CD4-positive, alpha-beta T cell treated with Interleukin-1 beta for 1 hour (primary cell): ENCODE results near the gene RTRAF.

ENCODE experiments used
- DNase-seq, 2 donors: peaks; one replicate each; pipeline ENCODE4 v3.0.0-alpha.2; 2020 to 2022

Gene RTRAF

DNA sequence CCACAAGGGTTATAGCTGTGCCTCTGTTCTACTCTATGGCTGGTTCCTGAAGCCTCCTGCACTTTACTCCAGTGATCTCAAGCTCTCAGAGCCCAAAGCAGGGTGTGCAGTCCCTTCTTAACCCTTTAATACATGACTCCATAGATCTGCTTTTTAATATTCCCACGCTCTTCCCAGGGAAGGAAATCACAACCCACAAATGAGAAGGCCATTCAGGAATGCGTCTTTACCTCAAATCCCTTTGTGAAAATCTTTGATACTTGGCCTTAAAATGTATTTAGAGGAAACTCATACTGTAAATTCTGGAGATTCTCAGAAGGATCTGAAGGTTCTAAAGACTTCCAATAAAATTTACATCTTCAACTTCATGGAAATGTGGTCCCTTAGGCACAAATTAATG, 62.5 kb downstream of the RTRAF start:
- no peak for DNase-seq

DNA sequence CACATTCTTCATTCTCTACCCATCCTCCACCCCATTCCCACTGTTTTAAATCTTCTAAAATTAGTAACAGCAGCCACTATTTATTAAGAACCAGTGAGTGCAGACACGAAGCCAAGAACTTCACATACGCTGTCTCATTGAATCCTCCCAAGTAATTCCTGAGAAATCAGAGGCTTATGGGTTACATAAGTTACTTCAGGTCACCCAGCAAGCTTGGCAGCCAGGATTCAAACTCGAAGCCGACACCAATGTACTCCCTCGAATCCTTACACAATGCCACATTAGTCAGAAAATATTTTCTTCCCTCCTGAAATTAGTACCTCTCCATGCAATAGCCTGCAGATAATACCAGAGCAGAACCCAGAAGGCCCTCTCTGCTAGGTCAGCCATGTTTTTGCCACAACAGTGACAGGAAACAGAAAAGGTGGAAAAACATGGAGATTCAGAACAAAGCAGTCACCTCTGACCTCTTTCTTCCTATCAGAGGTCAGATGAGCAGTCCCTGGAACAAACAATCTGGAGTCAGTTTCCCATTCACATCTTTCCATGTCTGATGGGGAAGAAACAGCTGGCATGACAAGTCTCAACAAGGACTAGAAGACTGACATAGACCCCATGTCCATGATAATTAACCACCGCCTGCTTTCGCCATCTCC, 63.1 kb downstream of the RTRAF start:
- no peak for DNase-seq

DNA sequence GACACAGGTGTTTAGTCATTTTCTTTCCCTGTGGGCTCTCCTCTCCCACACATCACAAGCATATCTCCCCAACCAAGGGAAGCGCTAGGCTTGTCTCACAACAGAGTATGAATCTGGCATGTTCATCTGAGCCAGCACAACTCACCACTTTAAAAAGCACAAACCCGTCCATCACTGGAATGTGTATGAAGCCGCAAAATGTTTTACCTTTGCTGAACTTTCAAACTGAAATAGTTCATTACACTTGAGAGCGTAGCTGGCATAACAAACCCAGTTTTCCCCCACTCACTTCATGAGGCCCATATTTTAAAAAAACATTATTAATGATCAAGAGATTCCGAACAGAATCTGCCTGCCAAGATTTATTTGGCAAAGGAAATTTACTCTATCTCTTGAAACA, 63.7 kb downstream of the RTRAF start:
- no peak for DNase-seq

DNA sequence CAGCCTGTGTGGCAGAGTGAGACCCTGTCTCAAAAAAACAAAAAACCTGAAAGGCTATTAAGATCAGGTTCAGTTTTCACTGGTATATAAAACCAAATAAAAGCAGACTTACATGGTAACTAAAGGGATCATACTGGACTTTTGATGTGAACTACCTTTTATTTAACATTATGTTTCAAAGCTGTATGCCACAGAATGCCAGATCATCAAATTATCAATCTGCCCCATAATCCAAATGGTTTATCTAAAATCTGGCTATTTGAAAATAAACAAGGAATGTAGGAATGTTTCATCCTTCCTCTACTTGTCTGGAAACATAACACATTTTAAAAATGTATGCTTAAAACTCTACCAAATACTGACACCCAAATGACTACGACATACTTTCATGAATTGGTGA, 65.3 kb downstream of the RTRAF start:
- no peak for DNase-seq

DNA sequence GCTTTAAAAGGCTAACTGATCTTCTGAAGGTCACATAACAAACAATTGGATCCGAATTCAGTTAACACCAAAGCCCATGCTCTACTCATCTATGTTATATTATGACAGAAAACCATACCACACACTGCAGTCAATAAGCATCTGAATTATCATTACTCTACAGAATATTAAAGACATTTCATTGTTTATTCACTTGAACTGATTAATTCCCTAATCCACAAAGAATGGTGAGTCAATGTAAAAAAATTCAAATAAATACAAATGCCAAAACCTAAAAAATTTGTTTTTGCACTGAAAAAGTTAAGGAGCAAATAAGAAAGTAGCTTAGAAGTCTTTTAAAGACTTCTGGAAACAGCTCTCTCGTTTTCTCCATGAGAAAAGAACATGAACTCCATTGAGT, 65.8 kb downstream of the RTRAF start:
- no peak for DNase-seq

DNA sequence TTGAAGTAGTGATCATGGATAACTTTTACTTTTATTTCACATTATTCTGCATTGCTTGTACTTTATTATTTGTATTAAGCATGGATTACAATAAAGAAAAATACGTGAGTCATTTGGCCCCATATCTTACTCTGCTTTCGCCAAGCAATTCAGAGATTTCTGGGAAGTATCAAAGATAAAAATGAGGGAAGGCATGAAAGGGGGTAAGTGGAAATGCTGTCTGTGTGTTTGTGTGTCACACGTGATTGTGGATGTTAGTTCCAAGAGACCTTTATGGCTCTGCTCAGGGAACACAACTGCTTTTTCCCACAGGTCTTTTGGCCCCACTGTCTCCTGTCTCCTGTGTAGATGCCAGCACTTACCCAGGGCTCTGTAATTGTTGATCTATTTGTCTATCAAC, 69.0 kb downstream of the RTRAF start:
- no peak for DNase-seq

DNA sequence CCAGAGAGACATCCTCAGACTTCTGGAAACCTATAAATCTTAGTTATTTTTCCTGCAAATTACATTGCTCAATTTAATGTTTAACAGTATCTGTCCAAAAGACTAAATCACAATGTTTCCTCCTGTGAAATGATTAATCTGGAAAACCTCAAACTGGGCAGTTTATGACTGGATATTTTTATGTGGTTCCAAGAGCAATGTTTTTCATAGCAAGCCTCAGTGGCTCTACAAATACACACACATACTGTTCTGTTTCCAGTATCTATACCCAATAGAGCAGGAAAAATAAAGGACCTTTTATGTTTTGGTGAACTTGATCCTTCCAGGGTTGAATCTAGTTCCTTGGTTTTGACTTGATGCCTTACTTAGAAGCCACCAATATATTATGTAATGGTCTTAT, 70.3 kb downstream of the RTRAF start:
- DNase-seq: no peak

DNA sequence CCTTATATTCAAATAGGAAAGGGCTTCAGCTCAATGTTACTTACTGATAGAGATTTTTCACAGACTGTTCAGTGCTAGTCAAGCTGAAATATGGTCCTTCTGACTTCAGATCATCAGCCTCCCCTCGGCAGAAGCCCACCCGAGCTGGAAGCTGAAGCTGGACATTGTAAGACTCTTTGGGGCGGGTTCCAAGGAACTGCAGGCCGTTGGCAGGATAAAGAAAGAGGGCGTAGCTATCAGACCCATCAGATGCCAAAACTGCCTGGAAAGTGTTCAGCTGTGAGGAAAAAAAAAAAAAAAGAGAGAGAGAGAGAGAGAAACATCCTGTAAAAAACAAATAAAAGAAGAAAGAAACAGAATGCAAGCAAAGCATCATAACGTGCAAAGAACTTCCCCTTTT, 70.7 kb downstream of the RTRAF start:
- no peak for DNase-seq
